OCI-LY7 (cell line): ENCODE results near the gene ATP6V0E2.

Source experiments
- EZH2phosphoT487 ChIP-seq: fragments of 200-600 bp; sonication (generic); IDR thresholded peaks from 2 replicates; pipeline ENCODE4 v1.6.1; 2018; ENCODE audit warnings: low read depth, borderline replicate concordance, mild to moderate bottlenecking, mixed run types, antibody characterized with exemption, low read length, moderate library complexity, mixed read lengths
- TF ChIP-seq, protein P1 (sequence below): fragments of 200-600 bp; sonication (generic); conservative IDR thresholded peaks from 2 replicates; pipeline ENCODE4 v1.5.1; 2014; ENCODE audit warnings: mild to moderate bottlenecking, antibody characterized with exemption, low read length, moderate library complexity, mixed read lengths

DNA sequence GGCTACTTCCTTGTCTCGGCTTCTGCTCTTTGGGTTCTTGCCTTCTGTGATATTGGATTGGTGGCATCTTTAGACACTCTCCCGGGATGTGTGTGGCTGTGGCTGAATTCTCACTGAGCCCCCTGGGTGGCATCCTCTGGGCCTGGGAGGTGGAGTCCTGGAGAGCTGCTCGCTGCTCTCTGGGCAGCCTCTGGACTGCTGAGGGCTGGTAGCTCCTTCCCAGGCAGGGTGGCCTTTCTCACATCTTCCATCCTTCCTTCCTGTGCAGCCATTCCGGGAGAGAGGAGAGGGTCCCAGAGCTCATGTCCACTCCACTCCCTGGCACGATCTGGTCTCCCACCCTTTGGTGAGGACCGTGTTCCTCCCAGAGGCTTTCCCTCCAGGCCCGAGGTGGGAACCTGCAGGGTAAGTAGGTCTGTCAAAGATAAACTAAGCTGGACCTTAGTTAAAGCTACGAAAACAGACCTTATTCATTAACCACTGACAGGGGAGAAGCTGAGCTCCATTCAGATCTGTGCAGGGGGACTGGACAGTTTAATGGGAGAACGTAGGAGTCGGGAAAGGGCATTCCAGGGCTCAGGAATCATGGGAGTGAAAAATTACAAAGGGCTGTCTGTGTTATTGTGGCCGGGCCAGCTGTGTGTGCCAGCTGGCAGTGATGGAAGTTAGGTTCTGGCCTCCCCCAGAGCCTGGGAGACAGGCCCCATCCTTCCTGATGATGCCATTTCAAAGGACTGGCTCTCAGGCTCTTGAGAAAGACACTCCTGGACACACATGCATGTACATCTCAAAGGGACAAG, 8.7 kb downstream of the ATP6V0E2 start:
- TF ChIP-seq, protein P1, sequence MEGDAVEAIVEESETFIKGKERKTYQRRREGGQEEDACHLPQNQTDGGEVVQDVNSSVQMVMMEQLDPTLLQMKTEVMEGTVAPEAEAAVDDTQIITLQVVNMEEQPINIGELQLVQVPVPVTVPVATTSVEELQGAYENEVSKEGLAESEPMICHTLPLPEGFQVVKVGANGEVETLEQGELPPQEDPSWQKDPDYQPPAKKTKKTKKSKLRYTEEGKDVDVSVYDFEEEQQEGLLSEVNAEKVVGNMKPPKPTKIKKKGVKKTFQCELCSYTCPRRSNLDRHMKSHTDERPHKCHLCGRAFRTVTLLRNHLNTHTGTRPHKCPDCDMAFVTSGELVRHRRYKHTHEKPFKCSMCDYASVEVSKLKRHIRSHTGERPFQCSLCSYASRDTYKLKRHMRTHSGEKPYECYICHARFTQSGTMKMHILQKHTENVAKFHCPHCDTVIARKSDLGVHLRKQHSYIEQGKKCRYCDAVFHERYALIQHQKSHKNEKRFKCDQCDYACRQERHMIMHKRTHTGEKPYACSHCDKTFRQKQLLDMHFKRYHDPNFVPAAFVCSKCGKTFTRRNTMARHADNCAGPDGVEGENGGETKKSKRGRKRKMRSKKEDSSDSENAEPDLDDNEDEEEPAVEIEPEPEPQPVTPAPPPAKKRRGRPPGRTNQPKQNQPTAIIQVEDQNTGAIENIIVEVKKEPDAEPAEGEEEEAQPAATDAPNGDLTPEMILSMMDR = no peak
- TF ChIP-seq EZH2phosphoT487 = no peak
